ENCODE data around the gene RABGGTA.
"Not testable (repeated sequence)": the region's sequence is repeated elsewhere in the genome, so short reads cannot be mapped to it uniquely, and the experiment has no call there.

The RABGGTA gene

GRCh38 chr14:24259282-24260025 lies 11.9 kb downstream of the RABGGTA start:
- DNase-seq = no peak

- no peak for DNase-seq
Measured at GRCh38 chr14:24258548-24259265, 12.7 kb downstream of the RABGGTA start.

- no peak for DNase-seq
Measured at GRCh38 chr14:24258119-24258518, 13.3 kb downstream of the RABGGTA start.

GRCh38 chr14:24256960-24257359 lies 14.4 kb downstream of the RABGGTA start:
- DNase-seq = no peak

- DNase-seq = no peak
Measured at GRCh38 chr14:24255931-24256711, 15.3 kb downstream of the RABGGTA start.

GRCh38 chr14:24255438-24255837 lies 16.0 kb downstream of the RABGGTA start:
- DNase-seq = no peak

- DNase-seq = no peak
Measured at GRCh38 chr14:24254630-24255392, 16.6 kb downstream of the RABGGTA start.

GRCh38 chr14:24253936-24254335 lies 17.5 kb downstream of the RABGGTA start:
- no peak for DNase-seq

GRCh38 chr14:24252289-24253124 lies 18.9 kb downstream of the RABGGTA start:
- DNase-seq = no peak

- no peak for DNase-seq
Measured at GRCh38 chr14:24251880-24252288, 19.5 kb downstream of the RABGGTA start.

- DNase-seq = no peak
Measured at GRCh38 chr14:24250354-24250753, 21.0 kb downstream of the RABGGTA start.

- DNase-seq = no peak
Measured at GRCh38 chr14:24249230-24250021, 22.0 kb downstream of the RABGGTA start.

- DNase-seq = no peak
Measured at GRCh38 chr14:24247422-24247821, 24.0 kb downstream of the RABGGTA start.

- peak in 1 of 2 donors; percentile 25 for DNase-seq
Measured at GRCh38 chr14:24246765-24247212, 24.6 kb downstream of the RABGGTA start.

- not testable (repeated sequence) for DNase-seq
Measured at GRCh38 chr14:24245350-24245749, 26.0 kb downstream of the RABGGTA start.

GRCh38 chr14:24243336-24243836 lies 28.0 kb downstream of the RABGGTA start:
- DNase-seq = peak in 1 of 2 donors; percentile 12

GRCh38 chr14:24241829-24242443 lies 29.5 kb downstream of the RABGGTA start:
- peak; percentile 94 to 95 for DNase-seq

- no peak for DNase-seq
Measured at GRCh38 chr14:24240110-24240918, 31.1 kb downstream of the RABGGTA start.

- no peak for DNase-seq
Measured at GRCh38 chr14:24238527-24239037, 32.8 kb downstream of the RABGGTA start.
